Stimulated activated naive CD8-positive, alpha-beta T cell treated with anti-CD3 and anti-CD28 coated beads, Interleukin-15, Interleukin-2, amounts not matched to agents 100 ng/mL and 50 ng/mL, for 24 hours (primary cell): ENCODE measurements around the gene PPP5C.

ENCODE experiments used
- H3K27ac Mint-ChIP-seq: one replicate; pipeline ENCODE4 v1.8.0; 2021; ENCODE audit warnings: mild to moderate bottlenecking, mixed read lengths
- H3K27me3 Mint-ChIP-seq: one replicate; pipeline ENCODE4 v1.8.0; 2021; ENCODE audit warnings: mixed read lengths
- H3K36me3 Mint-ChIP-seq: one replicate; pipeline ENCODE4 v1.8.0; 2021; ENCODE audit warnings: low read depth, mixed read lengths
- H3K4me1 Mint-ChIP-seq: one replicate; pipeline ENCODE4 v1.8.0; 2021; ENCODE audit warnings: low read depth, mixed read lengths
- H3K4me3 Mint-ChIP-seq: one replicate; pipeline ENCODE4 v1.8.0; 2021; ENCODE audit warnings: mild to moderate bottlenecking, mixed read lengths
- H3K9me3 Mint-ChIP-seq: one replicate; pipeline ENCODE4 v1.8.0; 2021; ENCODE audit warnings: mixed read lengths

The PPP5C gene

GRCh38 chr19:46383171-46383815 lies 36.4 kb downstream of the PPP5C start:
- no peaks in the 10 kb centered on the region for H3K4me1 Mint-ChIP-seq
- peaks cover 73% of the 10 kb centered on the region for H3K36me3 Mint-ChIP-seq
- no peak overlapping the region for H3K4me3 Mint-ChIP-seq
- no peak overlapping the region for H3K27ac Mint-ChIP-seq
- no peaks in the 10 kb centered on the region for H3K27me3 Mint-ChIP-seq
- H3K9me3 Mint-ChIP-seq: no peaks in the 10 kb centered on the region

DNA sequence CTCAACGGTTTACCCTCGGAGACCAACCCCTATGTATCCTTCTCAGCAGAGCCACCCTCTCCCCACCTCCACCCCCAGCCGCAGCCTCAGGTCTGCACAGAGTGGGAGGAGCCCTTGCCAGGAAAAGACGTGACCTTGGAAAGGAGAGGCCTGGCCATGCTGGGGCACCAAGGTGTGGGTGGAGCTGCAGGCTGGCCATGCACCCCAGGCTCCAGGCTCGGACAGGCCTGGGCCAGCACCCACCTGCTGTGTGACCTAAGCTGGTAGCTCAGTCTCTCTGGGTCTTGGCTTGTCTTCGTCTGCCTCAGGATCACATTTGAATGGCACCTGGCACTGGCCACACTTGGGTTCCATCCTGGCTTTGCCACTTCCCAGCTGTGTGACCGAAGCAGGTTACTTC lies 37.0 kb downstream of the PPP5C start:
- peaks cover 73% of the 10 kb centered on the region for H3K36me3 Mint-ChIP-seq
- H3K9me3 Mint-ChIP-seq: no peaks in the 10 kb centered on the region
- no peaks in the 10 kb centered on the region for H3K27me3 Mint-ChIP-seq
- no peaks in the 10 kb centered on the region for H3K4me1 Mint-ChIP-seq
- H3K27ac Mint-ChIP-seq: no peak overlapping the region
- H3K4me3 Mint-ChIP-seq: no peak overlapping the region

DNA sequence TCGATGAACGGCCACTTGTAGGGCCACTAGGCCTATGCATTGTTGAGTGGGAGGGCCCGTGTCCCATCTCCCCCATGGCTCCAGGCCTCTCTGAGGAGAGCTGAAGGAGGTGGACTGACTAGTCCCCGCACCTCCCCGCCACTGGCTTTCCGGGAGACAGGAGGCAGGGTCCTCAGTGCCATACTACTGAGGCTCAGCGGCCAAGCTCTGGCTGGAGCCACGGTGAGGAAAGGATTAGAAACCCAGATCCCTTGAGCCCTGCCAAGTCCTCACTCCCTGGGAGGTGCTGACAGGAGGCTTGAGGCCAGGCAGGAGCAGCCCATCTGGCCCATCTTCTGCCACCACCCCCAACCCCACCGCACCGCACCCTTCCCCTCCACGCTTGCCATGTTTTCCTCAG lies 37.5 kb downstream of the PPP5C start:
- H3K27me3 Mint-ChIP-seq: no peaks in the 10 kb centered on the region
- H3K4me1 Mint-ChIP-seq: no peaks in the 10 kb centered on the region
- H3K4me3 Mint-ChIP-seq: no peak overlapping the region
- no peaks in the 10 kb centered on the region for H3K9me3 Mint-ChIP-seq
- peaks cover 74% of the 10 kb centered on the region for H3K36me3 Mint-ChIP-seq
- H3K27ac Mint-ChIP-seq: no peak overlapping the region

- H3K36me3 Mint-ChIP-seq: peaks cover 71% of the 10 kb centered on the region
- H3K27me3 Mint-ChIP-seq: no peaks in the 10 kb centered on the region
- no peaks in the 10 kb centered on the region for H3K4me1 Mint-ChIP-seq
- no peaks in the 10 kb centered on the region for H3K9me3 Mint-ChIP-seq
- H3K4me3 Mint-ChIP-seq: no peak overlapping the region
- no peak overlapping the region for H3K27ac Mint-ChIP-seq
Observed at GRCh38 chr19:46385636-46386035, 38.7 kb downstream of the PPP5C start.

DNA sequence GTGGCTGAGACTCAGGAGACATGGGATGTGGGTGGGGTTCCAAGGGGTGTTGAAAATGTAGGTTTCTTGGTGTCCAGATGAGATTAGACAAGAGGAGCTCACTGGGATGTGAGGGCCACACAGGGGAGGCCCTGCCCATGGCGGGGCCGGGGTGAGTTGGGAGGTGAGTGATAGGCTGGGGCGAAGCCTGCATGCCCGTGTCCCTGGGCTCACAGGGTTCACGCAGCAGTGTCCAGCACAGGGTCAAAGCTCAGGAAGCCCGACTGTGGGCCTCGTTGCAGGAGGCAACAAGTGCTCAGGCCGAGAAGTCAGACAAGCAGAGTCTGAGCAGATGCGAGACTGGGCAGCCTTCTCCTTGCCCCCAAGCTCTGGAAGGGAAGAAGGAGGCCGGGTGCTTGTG lies 39.3 kb downstream of the PPP5C start:
- no peak overlapping the region for H3K4me3 Mint-ChIP-seq
- peaks cover 68% of the 10 kb centered on the region for H3K36me3 Mint-ChIP-seq
- H3K27me3 Mint-ChIP-seq: no peaks in the 10 kb centered on the region
- H3K4me1 Mint-ChIP-seq: no peaks in the 10 kb centered on the region
- H3K27ac Mint-ChIP-seq: no peak overlapping the region
- H3K9me3 Mint-ChIP-seq: no peaks in the 10 kb centered on the region

- H3K27ac Mint-ChIP-seq: no peak overlapping the region
- H3K36me3 Mint-ChIP-seq: peaks cover 70% of the 10 kb centered on the region
- H3K27me3 Mint-ChIP-seq: no peaks in the 10 kb centered on the region
- H3K9me3 Mint-ChIP-seq: no peaks in the 10 kb centered on the region
- no peak overlapping the region for H3K4me3 Mint-ChIP-seq
- no peaks in the 10 kb centered on the region for H3K4me1 Mint-ChIP-seq
Observed at GRCh38 chr19:46386996-46387712, 40.3 kb downstream of the PPP5C start.

DNA sequence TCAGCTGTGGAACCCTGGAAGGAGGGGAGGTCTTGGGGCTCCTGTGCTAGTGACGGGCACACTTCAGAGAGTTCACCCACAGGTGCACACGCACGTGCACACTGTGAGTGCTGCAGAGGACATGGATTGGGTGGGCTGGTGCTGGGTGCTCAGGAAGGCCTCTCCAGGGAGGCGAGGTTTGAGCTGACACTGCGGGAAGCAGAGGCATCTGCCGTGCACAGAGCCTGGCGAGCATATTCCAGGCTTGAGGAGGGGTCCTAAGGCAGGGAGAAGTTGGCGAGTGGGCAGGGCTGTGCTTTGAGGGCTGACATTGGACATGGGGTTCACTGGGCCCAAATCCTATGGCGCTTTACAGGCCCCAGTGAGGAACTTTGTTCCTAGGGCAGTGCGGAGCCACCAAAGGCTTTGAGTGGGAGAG lies 40.8 kb downstream of the PPP5C start:
- peaks cover 69% of the 10 kb centered on the region for H3K36me3 Mint-ChIP-seq
- no peak overlapping the region for H3K27ac Mint-ChIP-seq
- no peaks in the 10 kb centered on the region for H3K27me3 Mint-ChIP-seq
- no peak overlapping the region for H3K4me3 Mint-ChIP-seq
- no peaks in the 10 kb centered on the region for H3K9me3 Mint-ChIP-seq
- peaks cover 3% of the 10 kb centered on the region for H3K4me1 Mint-ChIP-seq

GRCh38 chr19:46388311-46389095 lies 41.6 kb downstream of the PPP5C start:
- no peaks in the 10 kb centered on the region for H3K27me3 Mint-ChIP-seq
- H3K4me3 Mint-ChIP-seq: no peak overlapping the region
- no peak overlapping the region for H3K27ac Mint-ChIP-seq
- H3K9me3 Mint-ChIP-seq: no peaks in the 10 kb centered on the region
- H3K4me1 Mint-ChIP-seq: peaks cover 4% of the 10 kb centered on the region
- peaks cover 67% of the 10 kb centered on the region for H3K36me3 Mint-ChIP-seq

- Mint-ChIP-seq H3K36me3 (peaks cover 51% of the 10 kb centered on the region), H3K27me3 (no peaks in the 10 kb centered on the region), H3K4me3 (no peak overlapping the region), H3K4me1 (peaks cover 7% of the 10 kb centered on the region), H3K9me3 (no peaks in the 10 kb centered on the region), H3K27ac (no peak overlapping the region)
Observed at GRCh38 chr19:46390121-46390858, 43.4 kb downstream of the PPP5C start.

DNA sequence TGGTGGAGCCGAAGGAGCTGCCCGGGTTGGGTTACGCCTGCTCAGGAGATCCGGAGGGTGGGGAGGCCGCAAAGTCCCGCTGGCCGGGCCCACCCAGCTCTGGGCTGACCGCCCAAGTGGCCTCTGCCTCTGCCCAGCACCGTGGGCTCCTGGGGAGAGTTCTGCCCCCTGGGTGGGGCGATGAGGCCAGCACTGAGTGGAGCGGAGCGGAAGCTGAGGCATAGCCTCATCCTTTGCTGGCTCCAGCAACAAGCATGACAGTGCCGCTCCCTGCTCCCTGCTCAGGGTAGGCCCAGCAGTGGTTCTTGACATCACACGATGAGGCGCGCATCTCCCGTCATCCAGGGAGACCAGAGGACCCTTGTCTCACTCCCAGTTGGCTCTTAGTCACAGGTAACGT lies 44.0 kb downstream of the PPP5C start:
- Mint-ChIP-seq H3K36me3 (peaks cover 49% of the 10 kb centered on the region), H3K4me3 (no peak overlapping the region), H3K4me1 (peaks cover 10% of the 10 kb centered on the region), H3K9me3 (no peaks in the 10 kb centered on the region), H3K27ac (no peak overlapping the region), H3K27me3 (no peaks in the 10 kb centered on the region)

GRCh38 chr19:46391296-46392251 lies 44.7 kb downstream of the PPP5C start:
- H3K36me3 Mint-ChIP-seq: peaks cover 45% of the 10 kb centered on the region
- no peaks in the 10 kb centered on the region for H3K9me3 Mint-ChIP-seq
- H3K27ac Mint-ChIP-seq: no peak overlapping the region
- no peaks in the 10 kb centered on the region for H3K27me3 Mint-ChIP-seq
- H3K4me3 Mint-ChIP-seq: no peak overlapping the region
- peaks cover 10% of the 10 kb centered on the region for H3K4me1 Mint-ChIP-seq

DNA sequence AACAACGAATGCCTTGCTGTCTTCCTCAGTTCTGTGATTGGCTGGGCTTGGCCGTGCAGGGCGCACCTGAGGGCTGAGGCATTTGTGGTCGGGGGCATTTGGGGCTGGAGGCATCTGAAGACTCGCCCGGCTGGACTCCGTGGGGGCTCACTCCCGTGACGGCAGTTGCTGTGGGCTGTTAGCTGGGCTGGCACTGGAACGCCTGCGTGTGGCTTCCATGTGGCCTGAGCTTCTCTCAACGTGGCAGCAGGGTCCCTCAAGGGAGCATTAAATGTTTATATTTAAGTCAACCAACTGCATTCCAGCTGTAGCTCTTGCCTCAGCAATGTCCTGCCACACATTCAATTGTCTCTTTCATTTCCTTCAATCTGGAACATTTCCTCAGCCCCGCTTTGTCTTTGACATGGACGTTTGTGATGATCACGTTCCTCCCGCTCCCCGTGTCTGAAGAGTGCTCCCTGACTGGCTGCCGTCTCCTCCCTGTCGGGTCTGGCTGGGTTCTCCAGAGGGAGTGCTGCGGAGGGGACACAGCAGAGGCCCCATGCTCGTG lies 45.4 kb downstream of the PPP5C start:
- no peaks in the 10 kb centered on the region for H3K27me3 Mint-ChIP-seq
- peak overlapping the region; percentile 69 for H3K27ac Mint-ChIP-seq

DNA sequence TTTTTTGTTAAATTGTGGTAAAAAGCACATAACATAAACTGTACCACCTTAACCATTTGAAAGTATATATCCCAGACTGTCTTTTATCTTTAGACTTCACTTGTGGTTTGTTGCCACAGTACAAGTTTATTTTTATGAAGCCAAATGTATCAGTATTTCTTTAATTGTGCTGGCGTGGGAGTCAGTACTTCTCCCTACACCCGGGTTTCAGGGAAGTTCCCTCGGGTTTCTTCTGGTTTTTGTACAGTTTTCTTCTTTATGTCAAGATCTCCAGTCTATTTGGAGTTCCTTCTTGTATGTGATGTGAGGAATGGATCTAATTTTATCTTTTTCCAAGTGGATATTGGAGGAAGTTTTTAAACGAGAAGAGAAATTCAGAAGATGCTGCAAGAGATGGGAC lies 46.0 kb downstream of the PPP5C start:
- no peak overlapping the region for H3K4me3 Mint-ChIP-seq
- H3K9me3 Mint-ChIP-seq: no peaks in the 10 kb centered on the region
- H3K27ac Mint-ChIP-seq: peak overlapping the region; percentile 69
- H3K27me3 Mint-ChIP-seq: peaks cover 5% of the 10 kb centered on the region
- H3K36me3 Mint-ChIP-seq: peaks cover 33% of the 10 kb centered on the region
- H3K4me1 Mint-ChIP-seq: peaks cover 10% of the 10 kb centered on the region

More for the DNA sequence above, 45.4 kb downstream of the PPP5C start:
- Mint-ChIP-seq H3K36me3 (peaks cover 38% of the 10 kb centered on the region), H3K4me1 (peaks cover 10% of the 10 kb centered on the region), H3K4me3 (no peak overlapping the region), H3K9me3 (no peaks in the 10 kb centered on the region)
